Measurements from ENCODE around the gene CERK.
A peak's percentile ranks its signal among the peaks of the same experiment; 100 is the strongest.

CERK gene

DNA sequence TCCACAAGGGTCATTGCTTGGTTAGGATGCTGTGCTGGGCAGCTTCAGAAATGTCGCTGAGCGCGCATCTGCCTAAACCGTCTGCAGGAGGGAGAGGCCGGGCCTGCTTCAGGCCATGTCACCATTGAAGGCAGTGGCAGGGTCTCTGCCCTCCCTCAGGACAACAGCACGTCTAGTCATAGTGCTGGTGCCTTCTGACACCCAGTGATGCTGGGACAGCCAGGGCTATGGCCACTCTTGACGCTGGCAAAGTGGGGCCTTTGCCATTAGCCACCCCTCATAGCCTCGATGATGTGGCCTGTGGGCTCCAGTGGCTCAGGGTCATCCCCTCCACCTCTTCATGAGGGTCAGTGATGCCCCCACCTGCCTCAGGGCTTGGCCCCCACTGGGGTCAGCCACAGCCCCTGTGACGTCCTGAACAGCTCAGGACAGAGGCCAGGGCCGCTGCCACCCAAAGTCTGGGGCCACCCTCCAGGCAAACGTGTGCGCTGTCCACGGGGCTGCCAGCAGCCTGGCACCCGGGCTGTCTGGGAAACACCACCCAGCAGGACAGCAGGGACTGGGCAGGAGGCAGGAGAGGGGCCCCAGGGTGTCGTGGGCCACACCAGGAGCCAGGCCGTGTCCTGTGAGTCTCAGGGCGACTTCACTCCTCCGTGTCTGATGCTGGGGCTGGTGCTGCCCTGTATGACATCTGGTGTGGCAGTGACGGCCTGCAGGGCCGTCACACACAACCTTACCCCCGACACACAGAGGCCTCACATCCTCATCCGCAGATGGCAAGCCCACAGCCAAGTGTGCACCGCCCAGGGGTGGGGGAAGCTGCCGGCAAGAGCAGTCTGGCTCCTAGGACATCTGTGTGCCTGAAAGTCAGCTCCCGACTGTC, 42.5 kb downstream of the CERK start:
- no peak for DNase-seq

GRCh38 chr22:46694416-46695170, 43.5 kb downstream of the CERK start:
- DNase-seq, result no peak

GRCh38 chr22:46693634-46694415, 44.2 kb downstream of the CERK start:
- no peak for DNase-seq

DNA sequence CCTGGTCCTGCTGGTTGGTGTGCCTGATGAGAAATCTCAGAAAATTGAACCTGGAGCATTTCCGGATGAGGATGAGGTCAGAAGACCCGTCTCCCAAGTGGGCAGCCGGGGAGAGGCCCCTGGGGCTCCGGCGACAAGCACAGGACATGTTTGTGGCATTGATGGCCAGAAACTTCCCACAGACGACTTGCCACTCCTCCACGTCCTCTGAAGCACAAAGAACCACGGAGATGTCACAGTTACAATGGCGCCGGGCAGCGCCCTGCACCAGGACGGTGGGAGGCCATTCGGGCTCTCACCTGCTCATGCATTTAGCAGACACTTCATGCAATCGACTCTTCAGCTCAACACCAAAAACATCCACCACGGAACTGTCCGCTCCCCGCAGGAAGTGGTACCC, 46.5 kb downstream of the CERK start:
- no peak for DNase-seq

GRCh38 chr22:46690146-46690545, 47.9 kb downstream of the CERK start:
- no peak for DNase-seq

DNA sequence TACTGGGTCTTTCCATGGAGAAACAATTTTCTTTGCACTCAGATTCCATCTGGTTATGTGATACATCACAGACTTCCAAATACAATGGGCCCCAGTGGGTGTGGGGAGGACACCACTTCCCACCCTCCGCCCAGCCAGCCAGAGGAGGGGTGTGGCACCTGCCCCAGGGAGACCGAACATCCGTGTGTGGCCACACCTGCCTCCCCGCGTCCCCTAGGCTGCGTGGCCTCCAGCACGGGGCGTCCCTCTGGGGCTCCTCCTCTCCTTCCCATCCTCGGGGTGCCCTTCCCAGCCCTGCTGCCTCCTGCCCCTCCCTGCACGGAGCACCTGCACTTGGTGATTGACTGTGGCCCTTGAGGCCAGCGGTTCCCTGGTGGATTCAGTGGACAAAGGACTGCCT, 49.1 kb downstream of the CERK start:
- DNase-seq, result peak; percentile 8

GRCh38 chr22:46687460-46687859, 50.6 kb downstream of the CERK start:
- DNase-seq, result no peak

- DNase-seq, result no peak
Measured at GRCh38 chr22:46687048-46687444, 51.0 kb downstream of the CERK start.

- no peak for DNase-seq
Measured at GRCh38 chr22:46686221-46687047, 51.6 kb downstream of the CERK start.

DNA sequence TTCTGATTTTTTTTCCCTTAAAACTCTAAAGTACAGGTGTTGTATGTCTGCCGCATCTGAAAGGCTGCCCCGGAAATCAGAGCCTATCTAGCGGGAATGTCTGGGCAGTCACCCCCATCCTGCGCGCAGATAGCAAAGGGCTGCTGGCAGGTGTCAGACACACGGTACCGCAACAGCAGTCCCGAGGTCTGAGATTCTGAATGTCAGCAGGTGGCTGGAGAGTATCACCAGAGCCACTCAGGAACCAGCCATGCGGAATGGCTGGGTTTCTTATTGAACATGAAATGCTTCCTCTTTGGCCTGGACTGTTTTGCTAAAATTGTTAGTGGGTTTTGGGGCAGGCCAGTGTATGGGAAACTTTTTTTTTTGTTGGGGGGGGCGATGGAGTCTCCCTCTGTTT, 53.3 kb downstream of the CERK start:
- DNase-seq, result no peak

DNA sequence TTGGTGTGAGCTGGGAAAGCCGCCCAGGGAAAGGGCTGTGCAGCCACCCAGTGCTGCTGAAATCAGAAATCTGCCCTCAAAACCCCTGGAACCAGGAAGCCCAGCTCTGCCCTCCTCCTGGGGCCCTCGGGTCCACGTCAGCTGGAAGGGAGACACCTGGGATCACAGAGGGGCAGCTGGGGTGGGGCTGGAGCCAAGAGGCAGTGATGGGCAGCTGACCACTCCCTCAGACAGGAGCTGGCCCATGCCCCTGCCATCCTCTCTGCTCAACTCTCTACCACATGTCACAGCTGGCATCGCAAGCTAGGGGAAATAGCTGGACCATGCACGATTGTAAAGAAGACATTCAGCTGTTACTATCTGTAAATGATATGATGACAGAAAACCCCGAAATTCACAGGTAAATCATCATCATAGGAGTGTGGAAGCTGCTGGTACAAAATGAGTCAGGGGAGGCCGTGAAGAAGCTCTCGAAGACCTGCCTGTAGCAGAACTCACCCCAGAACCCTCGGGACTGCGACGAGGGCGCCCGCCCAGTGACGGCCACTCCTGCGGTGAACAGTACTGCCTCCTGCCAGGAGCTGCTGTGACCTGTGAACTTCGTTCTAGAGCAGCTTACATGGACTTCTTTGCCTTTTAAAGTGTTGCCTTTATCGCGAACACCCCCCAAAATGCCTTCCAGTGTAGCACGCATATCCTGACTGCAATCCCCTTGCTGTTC, 55.9 kb downstream of the CERK start:
- no peak for DNase-seq

- DNase-seq, result no peak
Measured at GRCh38 chr22:46681010-46681409, 57.0 kb downstream of the CERK start.

DNA sequence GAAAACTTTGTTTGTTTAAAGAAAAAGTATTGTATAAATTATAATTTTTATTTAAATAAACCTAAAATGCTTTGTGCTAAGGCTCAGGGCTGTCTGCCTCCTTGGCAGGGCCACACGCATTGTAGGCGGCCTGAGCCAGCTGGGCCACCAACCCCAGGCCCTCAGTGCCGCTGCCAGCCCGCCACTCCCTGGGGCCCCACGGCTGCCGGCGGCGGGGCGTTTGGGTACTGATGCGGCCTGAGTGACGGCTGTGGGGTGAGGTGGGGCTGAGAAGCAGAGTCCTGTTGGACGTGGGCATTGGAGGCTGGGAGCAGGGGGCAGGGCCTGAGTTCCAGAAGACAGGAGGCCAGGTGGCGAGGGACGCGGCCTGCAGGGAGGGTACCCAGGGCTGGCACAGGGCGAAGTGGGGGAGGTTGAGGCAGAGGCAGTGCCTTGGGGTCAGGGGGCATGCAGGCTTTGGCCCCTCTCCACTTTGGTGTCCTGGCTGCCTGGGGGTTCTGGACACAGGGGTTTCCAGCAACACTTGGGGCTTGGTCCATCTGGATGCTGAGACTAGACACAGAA, 58.3 kb downstream of the CERK start:
- no peak for DNase-seq

GRCh38 chr22:46678785-46679700, 59.0 kb downstream of the CERK start:
- DNase-seq, result no peak

GRCh38 chr22:46678003-46678657, 59.9 kb downstream of the CERK start:
- DNase-seq, result no peak

GRCh38 chr22:46677323-46678002, 60.6 kb downstream of the CERK start:
- DNase-seq, result no peak

GRCh38 chr22:46676881-46677280, 61.2 kb downstream of the CERK start:
- DNase-seq, result no peak

GRCh38 chr22:46676479-46676878, 61.6 kb downstream of the CERK start:
- DNase-seq, result no peak

- DNase-seq, result no peak
Measured at GRCh38 chr22:46675938-46676337, 62.1 kb downstream of the CERK start.

All from NCI-H748 treated with DMSO at 0.1 percent for 48 hours (cell line).